CD4-positive, alpha-beta T cell treated with Interleukin-4 for 1 hour (primary cell): ENCODE results near the gene CLOCK.

Source experiments
- DNase-seq, 2 donors: peaks; one replicate each; pipeline ENCODE4 v3.0.0-alpha.2; 2020 to 2022

CLOCK gene

GRCh38 chr4:55540271-55540670, 6.4 kb downstream of the CLOCK start:
- no peak for DNase-seq

GRCh38 chr4:55539658-55540057, 7.1 kb downstream of the CLOCK start:
- no peak for DNase-seq

- no peak for DNase-seq
Observed at GRCh38 chr4:55538531-55538930, 8.2 kb downstream of the CLOCK start.

- no peak for DNase-seq
Observed at GRCh38 chr4:55534306-55534705, 12.4 kb downstream of the CLOCK start.

GRCh38 chr4:55530691-55531090, 16.0 kb downstream of the CLOCK start:
- no peak for DNase-seq

- no peak for DNase-seq
Observed at GRCh38 chr4:55530167-55530566, 16.5 kb downstream of the CLOCK start.

- DNase-seq, result no peak
Observed at GRCh38 chr4:55528491-55528890, 18.2 kb downstream of the CLOCK start.

- DNase-seq, result no peak
Observed at GRCh38 chr4:55524844-55525571, 21.7 kb downstream of the CLOCK start.

- DNase-seq, result no peak
Observed at GRCh38 chr4:55518442-55518841, 28.3 kb downstream of the CLOCK start.

GRCh38 chr4:55517526-55518229, 29.0 kb downstream of the CLOCK start:
- no peak for DNase-seq

GRCh38 chr4:55512922-55513571, 33.7 kb downstream of the CLOCK start:
- no peak for DNase-seq

- DNase-seq, result no peak
Observed at GRCh38 chr4:55512077-55512476, 34.6 kb downstream of the CLOCK start.

- no peak for DNase-seq
Observed at GRCh38 chr4:55510685-55511084, 36.0 kb downstream of the CLOCK start.

GRCh38 chr4:55509266-55509665, 37.4 kb downstream of the CLOCK start:
- no peak for DNase-seq

- no peak for DNase-seq
Observed at GRCh38 chr4:55507612-55508011, 39.1 kb downstream of the CLOCK start.

GRCh38 chr4:55503169-55503568, 43.5 kb downstream of the CLOCK start:
- no peak for DNase-seq

- no peak for DNase-seq
Observed at GRCh38 chr4:55500072-55500471, 46.6 kb downstream of the CLOCK start.

- DNase-seq, result no peak
Observed at GRCh38 chr4:55499495-55499894, 47.2 kb downstream of the CLOCK start.

- DNase-seq, result no peak
Observed at GRCh38 chr4:55498051-55498450, 48.7 kb downstream of the CLOCK start.

- DNase-seq, result no peak
Observed at GRCh38 chr4:55491486-55491885, 55.2 kb downstream of the CLOCK start.

- no peak for DNase-seq
Observed at GRCh38 chr4:55488716-55489115, 58.0 kb downstream of the CLOCK start.

- DNase-seq, result no peak
Observed at GRCh38 chr4:55485821-55486220, 60.9 kb downstream of the CLOCK start.

GRCh38 chr4:55483315-55483714, 63.4 kb downstream of the CLOCK start:
- no peak for DNase-seq
